Muscle layer of duodenum (tissue), 2 donors: ENCODE measurements around the gene NR2F2.

ENCODE experiments used
- H3K27ac ChIP-seq: one replicate; pipeline ENCODE4 v1.7.0; 2013; ENCODE audit warnings: mild to moderate bottlenecking, low read length
- H3K27me3 ChIP-seq: one replicate; pipeline ENCODE4 v1.7.0; 2013; ENCODE audit warnings: low read depth, mild to moderate bottlenecking, control low read depth, low read length
- H3K36me3 ChIP-seq, 2 donors: one replicate each; pipeline ENCODE4 v1.7.0; 2013; ENCODE audit warnings: low read length in 2 of 2, control low read depth in 1 of 2, mild to moderate bottlenecking in 1 of 2; ENCODE audit not compliant: insufficient read depth in 2 of 2, control insufficient read depth in 1 of 2
- H3K4me1 ChIP-seq, 2 donors: one replicate each; pipeline ENCODE4 v1.7.0; 2013; ENCODE audit warnings: low read length in 2 of 2, mild to moderate bottlenecking in 2 of 2, control low read depth in 1 of 2, moderate library complexity in 1 of 2; ENCODE audit not compliant: insufficient read depth in 2 of 2, control insufficient read depth in 1 of 2
- H3K4me3 ChIP-seq, 2 donors: one replicate each; pipeline ENCODE4 v1.7.0; 2013; ENCODE audit warnings: low read length in 2 of 2, low read depth in 1 of 2, mild to moderate bottlenecking in 1 of 2
- H3K9me3 ChIP-seq, 2 donors: one replicate each; pipeline ENCODE4 v1.7.0; 2013; ENCODE audit warnings: low read length in 2 of 2, control low read depth in 1 of 2, mild to moderate bottlenecking in 1 of 2; ENCODE audit not compliant: control insufficient read depth in 1 of 2
- donor health status: healthy.

NR2F2 gene

DNA sequence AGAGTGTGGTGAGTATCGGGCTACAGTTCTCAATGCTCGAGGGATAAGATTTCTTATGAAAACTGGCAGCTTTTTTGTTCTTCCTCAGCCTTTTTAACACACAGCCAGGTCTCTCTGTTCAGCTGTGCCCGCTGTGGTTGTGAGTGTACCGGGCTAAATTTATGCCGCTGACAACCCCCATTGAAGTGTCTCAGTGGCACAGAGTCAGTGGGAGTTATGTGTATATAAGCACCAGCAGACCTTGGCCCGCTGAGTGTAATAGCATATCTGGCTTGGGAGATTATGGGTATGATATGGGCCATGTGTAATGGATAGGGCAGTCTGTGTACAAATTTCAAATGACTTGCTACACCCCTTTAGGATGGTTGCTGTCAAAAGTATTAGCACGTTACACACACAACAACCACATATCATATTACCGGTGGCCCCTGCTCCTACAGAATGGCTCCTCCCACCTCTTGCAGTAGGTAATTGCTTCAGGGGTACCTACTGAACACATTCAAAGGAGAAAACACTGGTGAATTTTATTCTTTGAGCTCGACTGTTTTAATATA lies 26.9 kb upstream of the NR2F2 start:
- H3K4me3 ChIP-seq, result no peak overlapping the region
- no peak overlapping the region for H3K27ac ChIP-seq
- no peaks in the 10 kb centered on the region for H3K27me3 ChIP-seq
- peaks cover 0 to 4% of the 10 kb centered on the region in 2 donors for H3K4me1 ChIP-seq
- H3K9me3 ChIP-seq, result peaks cover 0 to 3% of the 10 kb centered on the region in 2 donors
- no peaks in the 10 kb centered on the region for H3K36me3 ChIP-seq

DNA sequence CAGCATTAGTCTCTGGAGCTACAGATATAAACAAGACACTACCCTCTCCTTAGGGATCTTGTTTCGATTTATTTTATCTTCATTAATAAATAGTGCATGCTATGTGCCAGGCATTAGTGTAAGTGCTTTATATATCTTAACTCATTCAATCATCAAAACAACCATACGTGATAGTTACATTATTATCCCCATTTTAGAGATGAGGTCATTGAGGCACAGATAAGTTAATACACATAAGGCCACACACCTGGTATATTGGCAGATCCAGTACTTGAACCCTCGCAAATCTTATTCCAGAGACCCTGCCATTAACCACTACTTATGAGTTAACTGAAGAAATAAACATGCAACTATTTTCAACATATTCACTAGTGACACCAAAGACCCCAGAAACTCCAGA lies 25.7 kb upstream of the NR2F2 start:
- Histone ChIP-seq H3K27me3 (no peaks in the 10 kb centered on the region), H3K36me3 (no peaks in the 10 kb centered on the region), H3K27ac (no peak overlapping the region), H3K4me3 (no peak overlapping the region), H3K9me3 (no peaks in the 10 kb centered on the region), H3K4me1 (peaks cover 0 to 4% of the 10 kb centered on the region in 2 donors)

DNA sequence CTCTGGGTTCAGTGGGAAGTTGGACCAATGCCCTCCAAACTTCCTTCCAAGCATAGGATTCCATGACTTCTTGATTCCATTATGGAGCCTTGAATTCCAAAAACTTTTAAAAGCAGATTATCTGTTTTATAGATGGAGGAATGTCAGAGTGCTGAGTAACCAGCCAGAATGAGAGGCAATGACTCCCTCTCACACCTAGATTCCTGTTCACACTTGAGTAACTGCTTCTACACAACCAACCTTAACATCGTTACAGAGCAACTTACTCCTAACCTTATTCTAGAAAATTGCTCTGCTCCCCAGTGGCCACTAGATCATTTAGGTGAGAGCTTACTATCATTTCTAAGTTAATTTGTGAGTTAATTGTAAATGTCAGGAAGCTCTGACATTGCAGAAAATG lies 24.2 kb upstream of the NR2F2 start:
- Histone ChIP-seq H3K27me3 (no peaks in the 10 kb centered on the region), H3K4me3 (no peak overlapping the region), H3K4me1 (peaks cover 0 to 4% of the 10 kb centered on the region in 2 donors), H3K36me3 (no peaks in the 10 kb centered on the region), H3K27ac (no peak overlapping the region), H3K9me3 (no peaks in the 10 kb centered on the region)

DNA sequence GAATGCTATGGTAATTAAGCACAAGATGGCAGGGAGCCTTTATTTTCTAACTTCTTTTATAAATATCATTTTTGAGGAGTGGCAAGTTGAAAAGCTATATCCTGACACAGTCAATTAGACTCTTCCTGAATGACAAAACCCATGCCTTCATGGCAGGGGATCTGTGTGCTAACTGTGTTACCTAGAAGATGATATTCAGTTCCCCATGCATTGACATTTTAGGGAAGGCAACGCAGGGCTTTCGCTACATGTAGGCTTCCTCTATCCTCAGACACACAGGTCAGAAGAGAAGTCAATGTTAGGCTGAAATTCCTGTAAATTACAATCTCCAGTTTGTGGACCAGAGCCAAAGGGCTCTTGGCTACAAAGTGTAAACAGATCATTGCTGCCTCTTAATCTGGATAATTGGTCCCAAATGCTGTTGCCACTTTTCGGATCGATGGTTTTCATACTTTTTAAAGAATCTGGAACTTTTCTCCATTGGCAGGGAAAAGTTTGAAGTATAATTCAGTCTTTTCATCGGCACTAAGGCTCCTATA lies 22.6 kb upstream of the NR2F2 start:
- H3K36me3 ChIP-seq, result no peaks in the 10 kb centered on the region
- peaks cover 0 to 4% of the 10 kb centered on the region in 2 donors for H3K4me1 ChIP-seq
- no peak overlapping the region for H3K27ac ChIP-seq
- no peaks in the 10 kb centered on the region for H3K9me3 ChIP-seq
- no peak overlapping the region for H3K4me3 ChIP-seq
- H3K27me3 ChIP-seq, result no peaks in the 10 kb centered on the region

DNA sequence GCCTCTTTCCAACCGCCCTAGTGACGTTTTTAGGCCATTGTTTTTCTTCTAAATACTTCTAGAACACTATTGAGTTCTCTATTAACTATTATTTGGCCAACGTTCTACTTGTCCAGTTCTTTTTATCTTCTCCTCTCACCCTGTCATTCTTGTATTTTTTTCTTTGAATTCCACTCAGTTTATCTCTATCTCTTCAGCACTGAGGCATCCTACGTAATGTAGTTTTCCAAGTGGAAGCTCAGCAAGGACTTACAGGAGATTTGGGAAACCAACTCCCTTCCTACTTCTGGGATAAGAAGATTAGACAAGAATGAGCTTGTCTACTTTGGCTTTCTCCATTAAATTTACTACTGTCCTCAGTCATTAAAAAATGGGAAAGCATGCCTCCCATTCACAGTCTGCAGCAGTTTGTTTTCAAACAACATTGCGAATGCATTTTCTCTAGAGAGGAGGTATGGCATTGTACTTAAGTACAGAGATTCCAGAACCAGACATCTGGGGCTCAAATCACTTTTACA lies 21.3 kb upstream of the NR2F2 start:
- Histone ChIP-seq H3K27me3 (no peaks in the 10 kb centered on the region), H3K9me3 (no peaks in the 10 kb centered on the region), H3K4me1 (peaks cover 0 to 4% of the 10 kb centered on the region in 2 donors), H3K36me3 (no peaks in the 10 kb centered on the region), H3K27ac (no peak overlapping the region), H3K4me3 (no peak overlapping the region)

DNA sequence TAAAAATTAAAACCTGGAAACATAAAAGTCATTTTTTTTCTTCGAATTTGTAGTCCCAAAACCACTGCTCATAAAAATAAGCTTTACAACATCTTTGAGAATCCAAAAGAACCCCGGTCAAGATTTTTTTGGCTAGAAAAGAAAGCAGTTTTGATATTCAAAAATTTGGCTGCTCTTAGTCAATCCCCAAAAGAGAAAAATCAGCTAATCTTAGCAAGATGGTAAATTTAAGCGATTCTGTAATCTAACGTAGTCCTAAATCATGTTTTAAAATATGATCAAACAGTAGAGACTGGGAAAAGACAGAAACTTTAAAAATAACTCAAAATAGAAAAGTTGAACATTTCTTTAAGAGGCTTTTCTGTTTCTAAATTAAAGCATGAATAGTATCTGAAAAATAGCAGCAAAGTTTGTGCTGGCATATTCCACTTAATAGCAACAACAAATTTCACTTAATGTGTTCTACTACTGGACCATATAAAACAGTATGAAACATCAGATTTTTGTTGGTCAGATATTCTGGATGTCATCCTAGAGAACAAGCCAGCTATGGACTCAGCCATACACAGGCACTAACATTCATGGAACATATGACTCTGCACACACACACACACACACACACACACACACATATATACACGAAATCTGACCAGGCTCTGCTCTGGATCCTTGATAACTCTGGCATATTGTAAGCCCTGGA lies 19.1 kb upstream of the NR2F2 start:
- Histone ChIP-seq H3K27ac (no peak overlapping the region), H3K4me3 (no peak overlapping the region), H3K36me3 (no peaks in the 10 kb centered on the region), H3K4me1 (peaks cover 0 to 4% of the 10 kb centered on the region in 2 donors), H3K9me3 (no peaks in the 10 kb centered on the region), H3K27me3 (no peaks in the 10 kb centered on the region)

DNA sequence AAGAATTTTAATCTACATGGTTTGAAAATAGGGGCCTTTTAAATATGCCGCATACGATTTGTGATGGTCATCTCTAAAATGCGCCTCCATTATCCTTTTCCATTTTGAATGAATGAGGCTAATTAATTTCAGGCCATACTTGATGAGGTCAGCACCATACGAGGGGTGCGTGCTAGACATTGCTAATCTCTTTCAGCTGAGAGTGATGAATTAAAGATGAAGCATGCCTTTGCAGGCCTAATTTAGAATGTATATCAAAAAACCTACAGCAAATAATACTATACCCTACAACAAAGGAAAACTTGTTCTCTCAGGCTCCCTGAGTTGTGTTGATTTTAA lies 18.6 kb upstream of the NR2F2 start:
- no peaks in the 10 kb centered on the region for H3K9me3 ChIP-seq
- no peaks in the 10 kb centered on the region for H3K27me3 ChIP-seq
- H3K4me1 ChIP-seq, result peaks cover 0 to 4% of the 10 kb centered on the region in 2 donors
- H3K36me3 ChIP-seq, result no peaks in the 10 kb centered on the region
- H3K27ac ChIP-seq, result no peak overlapping the region
- H3K4me3 ChIP-seq, result no peak overlapping the region

DNA sequence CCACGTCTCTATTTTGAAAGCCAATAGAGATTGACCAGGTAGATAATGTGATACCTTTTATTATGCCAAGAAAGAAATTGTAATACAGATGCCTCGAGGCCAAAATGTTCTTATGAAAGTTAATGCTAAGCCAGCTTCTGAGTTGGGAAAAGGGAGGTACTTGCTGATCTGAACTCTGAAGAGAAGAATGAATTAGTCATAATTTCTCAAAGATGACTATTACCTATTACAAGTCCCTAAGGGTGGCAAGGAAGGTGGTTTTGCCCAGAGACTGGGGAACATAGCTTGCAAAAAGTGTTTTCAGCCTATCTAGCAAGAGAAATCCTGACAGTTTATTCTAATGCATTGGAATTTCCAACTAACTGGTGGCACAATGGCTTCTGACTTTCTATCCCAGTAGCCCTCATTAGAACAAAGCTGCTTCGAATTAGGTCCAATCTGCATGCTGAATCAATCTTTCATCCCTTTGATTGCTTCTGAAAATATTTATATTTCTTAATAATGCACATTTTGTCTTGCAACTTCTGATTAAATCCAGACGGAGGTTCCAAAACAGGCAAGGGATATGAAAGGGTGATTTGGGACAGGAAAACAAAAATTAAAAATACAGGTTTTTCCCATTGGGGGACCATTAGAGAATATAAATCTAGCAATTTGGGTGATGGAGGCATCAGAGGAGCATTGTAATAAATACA lies 17.7 kb upstream of the NR2F2 start:
- H3K36me3 ChIP-seq, result no peaks in the 10 kb centered on the region
- H3K4me3 ChIP-seq, result no peak overlapping the region
- no peaks in the 10 kb centered on the region for H3K27me3 ChIP-seq
- H3K9me3 ChIP-seq, result no peaks in the 10 kb centered on the region
- H3K4me1 ChIP-seq, result peaks cover 0 to 4% of the 10 kb centered on the region in 2 donors
- H3K27ac ChIP-seq, result no peak overlapping the region

DNA sequence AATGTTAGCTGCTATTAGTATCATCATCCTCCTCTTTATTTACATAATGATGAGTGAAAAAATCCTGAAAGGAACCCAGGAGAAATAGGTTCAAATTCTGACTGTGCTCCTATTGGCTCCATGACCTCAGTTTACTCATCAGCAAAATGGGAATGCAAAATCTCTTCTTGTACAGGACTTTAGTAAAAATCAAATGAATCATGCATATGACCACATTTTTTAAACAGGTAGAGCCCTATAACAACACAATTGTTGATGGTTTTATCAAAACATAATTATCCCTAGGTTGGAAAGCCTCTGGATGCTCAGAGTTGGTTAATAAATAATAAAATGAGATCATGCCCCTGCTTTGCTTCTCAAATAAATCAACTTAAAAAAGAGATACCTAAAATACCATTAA lies 16.0 kb upstream of the NR2F2 start:
- Histone ChIP-seq H3K27me3 (no peaks in the 10 kb centered on the region), H3K9me3 (no peaks in the 10 kb centered on the region), H3K36me3 (no peaks in the 10 kb centered on the region), H3K4me3 (no peak overlapping the region), H3K4me1 (no peaks in the 10 kb centered on the region), H3K27ac (no peak overlapping the region)

DNA sequence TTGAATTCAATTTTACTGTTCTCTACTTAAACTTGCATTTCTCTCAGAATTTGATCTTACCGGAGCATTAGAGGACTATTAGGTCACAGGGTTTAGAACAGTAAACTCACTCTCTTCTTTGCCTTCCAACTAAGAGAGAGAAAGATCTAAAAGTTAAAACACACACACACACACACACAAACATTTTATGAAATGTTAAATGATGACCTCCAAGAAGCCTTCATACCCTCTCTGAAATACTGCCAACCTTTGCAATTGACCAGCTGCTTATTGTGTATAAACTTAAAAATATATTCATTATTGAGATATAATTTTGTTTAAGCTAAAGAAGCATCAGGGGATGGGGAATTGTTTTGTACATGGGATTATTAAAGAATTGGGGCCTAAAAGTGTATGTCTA lies 15.5 kb upstream of the NR2F2 start:
- no peak overlapping the region for H3K4me3 ChIP-seq
- H3K36me3 ChIP-seq, result no peaks in the 10 kb centered on the region
- H3K9me3 ChIP-seq, result no peaks in the 10 kb centered on the region
- no peaks in the 10 kb centered on the region for H3K4me1 ChIP-seq
- H3K27me3 ChIP-seq, result no peaks in the 10 kb centered on the region
- H3K27ac ChIP-seq, result no peak overlapping the region

DNA sequence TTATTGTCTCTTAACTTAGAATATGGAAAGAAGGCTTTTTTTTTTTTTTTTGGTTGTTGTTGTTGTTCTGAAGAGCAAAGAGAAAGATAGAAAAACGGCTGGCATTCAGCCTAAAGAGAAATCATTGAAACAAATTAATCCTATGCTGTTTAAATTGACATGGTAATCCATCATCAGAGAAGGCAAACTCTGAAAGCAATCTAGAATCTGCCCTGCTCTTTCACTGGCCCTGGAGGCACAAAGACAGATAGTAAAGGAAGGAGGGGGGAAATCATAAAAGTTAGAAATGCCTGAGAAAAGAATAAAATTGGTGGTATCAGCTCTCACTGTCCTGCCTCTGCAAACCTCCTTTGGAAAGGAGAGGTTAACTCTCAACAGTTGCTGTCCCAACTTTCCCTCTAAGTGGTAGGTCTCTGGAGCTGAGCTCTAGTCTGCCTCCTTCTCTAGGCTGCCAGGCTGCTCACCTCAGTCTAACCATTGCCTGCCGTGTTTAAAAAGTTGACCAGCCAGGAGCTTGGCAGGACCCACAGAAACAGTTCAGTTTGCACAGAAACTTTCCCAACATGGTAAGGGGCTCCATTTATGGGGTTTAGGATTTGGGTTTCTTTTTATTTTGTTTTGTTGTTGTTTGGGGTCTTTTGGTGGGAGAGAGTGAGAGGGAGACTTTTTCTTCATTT lies 13.4 kb upstream of the NR2F2 start:
- peaks cover 0 to 3% of the 10 kb centered on the region in 2 donors for H3K4me1 ChIP-seq
- no peak overlapping the region for H3K4me3 ChIP-seq
- no peaks in the 10 kb centered on the region for H3K9me3 ChIP-seq
- no peaks in the 10 kb centered on the region for H3K36me3 ChIP-seq
- H3K27ac ChIP-seq, result peak overlapping the region; percentile 4
- peaks cover 4% of the 10 kb centered on the region for H3K27me3 ChIP-seq
